ENCODE measurements around the gene ADAM15.
A peak's percentile ranks its signal among the peaks of the same experiment; 100 is the strongest.

Gene ADAM15

DNA sequence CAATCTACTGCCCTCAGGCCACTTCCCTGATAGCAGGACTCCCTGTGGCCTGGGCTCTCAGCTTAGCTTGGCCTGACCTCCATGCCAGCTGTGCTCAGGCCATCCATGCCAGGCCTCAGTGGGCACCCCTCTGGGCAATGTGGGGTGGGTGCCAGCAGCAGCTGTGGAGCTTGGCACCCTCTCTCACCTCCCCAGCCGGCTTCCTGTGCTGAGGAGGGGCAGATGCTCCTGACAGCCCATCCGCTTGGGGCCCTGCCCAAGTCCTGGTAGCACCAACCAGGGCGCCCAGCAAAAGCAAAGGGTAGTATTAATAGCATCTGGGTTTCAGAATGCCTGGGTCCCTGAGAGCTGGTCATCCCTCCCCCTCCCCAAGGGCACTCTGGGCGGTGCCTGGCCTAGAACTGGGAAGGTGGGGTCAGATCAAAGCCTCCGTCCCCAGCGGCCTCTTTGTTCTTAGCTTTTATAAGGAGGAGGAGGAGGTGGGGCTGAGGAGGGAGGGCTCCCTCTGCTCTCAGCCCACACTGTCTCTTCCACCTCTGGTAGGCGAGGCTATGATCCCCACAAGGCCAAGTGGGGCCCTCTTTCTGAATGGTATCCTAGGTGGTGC, 18.5 kb downstream of the ADAM15 start:
- no peak for DNase-seq
- H3K27me3 ChIP-seq (ENCODE audit: control insufficient read depth in 1 of 2, insufficient read depth in 1 of 2, low read length in 2 of 2): peaks cover 7 to 37% of the 10 kb centered on the region in 2 experiments

GRCh38 chr1:155070158-155070621, 19.1 kb downstream of the ADAM15 start:
- H4K91ac ChIP-seq (ENCODE audit: low read length): no peak overlapping the region
- H3K36me3 ChIP-seq (ENCODE audit: control insufficient read depth in 1 of 2, insufficient read depth in 2 of 2, low read depth in 1 of 2, low read length in 2 of 2): peaks cover 3 to 34% of the 10 kb centered on the region in 2 experiments
- H3K14ac ChIP-seq (ENCODE audit: low read length in 2 of 2): no peak overlapping the region
- H3K4ac ChIP-seq (ENCODE audit: low read depth in 1 of 2, low read length in 2 of 2): no peak overlapping the region
- H2BK15ac ChIP-seq (ENCODE audit: low read depth, poor library complexity, severe bottlenecking): no peak overlapping the region
- H3K4me1 ChIP-seq (ENCODE audit: control insufficient read depth, insufficient read depth, low read depth, low read length): peaks cover 17% of the 10 kb centered on the region
- no peaks in the 10 kb centered on the region for H3K9me3 ChIP-seq (ENCODE audit: control insufficient read depth, low read length)
- H3K23ac ChIP-seq (ENCODE audit: low read length in 2 of 2): peak overlapping the region in 1 of 2 experiments; percentile 85
- H4K8ac ChIP-seq (ENCODE audit: low read length): no peak overlapping the region
- no peak for DNase-seq
- H3K4me3 ChIP-seq (ENCODE audit: insufficient read depth in 1 of 2, low read depth in 1 of 2, low read length in 2 of 2): peak overlapping the region in 1 of 2 experiments; percentile 76
- no peak overlapping the region for H3K4me2 ChIP-seq (ENCODE audit: low read length, poor library complexity, severe bottlenecking)
- WGBS: 47% methylated on average over 24 of the region's 28 CpGs
- H2BK120ac ChIP-seq (ENCODE audit: low read depth, low read length): no peak overlapping the region
- H3K79me1 ChIP-seq (replicated peaks; ENCODE audit: low read length, poor library complexity, severe bottlenecking): peaks cover 6% of the 10 kb centered on the region
- peak overlapping the region in 1 of 2 experiments; percentile 26 for H2BK12ac ChIP-seq (ENCODE audit: low read length in 2 of 2)
- H2AK5ac ChIP-seq (ENCODE audit: low read length, severe bottlenecking): no peak overlapping the region
- H2AFZ ChIP-seq (ENCODE audit: low read depth, low read length): no peak overlapping the region
- H2BK5ac ChIP-seq (ENCODE audit: low read depth, low read length, poor library complexity, severe bottlenecking): no peak overlapping the region
- H3K27me3 ChIP-seq (ENCODE audit: control insufficient read depth in 1 of 2, insufficient read depth in 1 of 2, low read length in 2 of 2): peaks cover 13 to 43% of the 10 kb centered on the region in 2 experiments
- peak overlapping the region in 1 of 2 experiments; percentile 23 for H3K18ac ChIP-seq (ENCODE audit: low read depth in 1 of 2, low read length in 2 of 2)
- H3K9ac ChIP-seq (ENCODE audit: low read length): peak overlapping the region; percentile 90
- no peak overlapping the region for H3K27ac ChIP-seq (ENCODE audit: low read length, poor library complexity, severe bottlenecking)

More for the DNA sequence above, 18.5 kb downstream of the ADAM15 start:
- Histone ChIP-seq H3K4me3 (ENCODE audit: insufficient read depth in 1 of 2, low read depth in 1 of 2, low read length in 2 of 2) (no peak overlapping the region), H2BK15ac (ENCODE audit: low read depth, poor library complexity, severe bottlenecking) (no peak overlapping the region), H2AK5ac (ENCODE audit: low read length, severe bottlenecking) (no peak overlapping the region), H4K8ac (ENCODE audit: low read length) (no peak overlapping the region), H3K4ac (ENCODE audit: low read depth in 1 of 2, low read length in 2 of 2) (no peak overlapping the region), H3K4me2 (ENCODE audit: low read length, poor library complexity, severe bottlenecking) (no peak overlapping the region), H2BK120ac (ENCODE audit: low read depth, low read length) (no peak overlapping the region), H3K18ac (ENCODE audit: low read depth in 1 of 2, low read length in 2 of 2) (no peak overlapping the region), H2BK5ac (ENCODE audit: low read depth, low read length, poor library complexity, severe bottlenecking) (no peak overlapping the region), H3K36me3 (ENCODE audit: control insufficient read depth in 1 of 2, insufficient read depth in 2 of 2, low read depth in 1 of 2, low read length in 2 of 2) (peaks cover 3 to 34% of the 10 kb centered on the region in 2 experiments), H3K14ac (ENCODE audit: low read length in 2 of 2) (no peak overlapping the region), H4K91ac (ENCODE audit: low read length) (no peak overlapping the region), H3K27ac (ENCODE audit: low read length, poor library complexity, severe bottlenecking) (no peak overlapping the region), H3K9ac (ENCODE audit: low read length) (no peak overlapping the region), H2AFZ (ENCODE audit: low read depth, low read length) (no peak overlapping the region), H3K79me1 (replicated peaks; ENCODE audit: low read length, poor library complexity, severe bottlenecking) (peaks cover 12% of the 10 kb centered on the region), H3K23ac (ENCODE audit: low read length in 2 of 2) (no peak overlapping the region), H2BK12ac (ENCODE audit: low read length in 2 of 2) (no peak overlapping the region), H3K9me3 (ENCODE audit: control insufficient read depth, low read length) (no peaks in the 10 kb centered on the region), H3K4me1 (ENCODE audit: control insufficient read depth, insufficient read depth, low read depth, low read length) (peaks cover 20% of the 10 kb centered on the region)
- 93% methylated on average over 4 of the region's 7 CpGs for WGBS

DNA sequence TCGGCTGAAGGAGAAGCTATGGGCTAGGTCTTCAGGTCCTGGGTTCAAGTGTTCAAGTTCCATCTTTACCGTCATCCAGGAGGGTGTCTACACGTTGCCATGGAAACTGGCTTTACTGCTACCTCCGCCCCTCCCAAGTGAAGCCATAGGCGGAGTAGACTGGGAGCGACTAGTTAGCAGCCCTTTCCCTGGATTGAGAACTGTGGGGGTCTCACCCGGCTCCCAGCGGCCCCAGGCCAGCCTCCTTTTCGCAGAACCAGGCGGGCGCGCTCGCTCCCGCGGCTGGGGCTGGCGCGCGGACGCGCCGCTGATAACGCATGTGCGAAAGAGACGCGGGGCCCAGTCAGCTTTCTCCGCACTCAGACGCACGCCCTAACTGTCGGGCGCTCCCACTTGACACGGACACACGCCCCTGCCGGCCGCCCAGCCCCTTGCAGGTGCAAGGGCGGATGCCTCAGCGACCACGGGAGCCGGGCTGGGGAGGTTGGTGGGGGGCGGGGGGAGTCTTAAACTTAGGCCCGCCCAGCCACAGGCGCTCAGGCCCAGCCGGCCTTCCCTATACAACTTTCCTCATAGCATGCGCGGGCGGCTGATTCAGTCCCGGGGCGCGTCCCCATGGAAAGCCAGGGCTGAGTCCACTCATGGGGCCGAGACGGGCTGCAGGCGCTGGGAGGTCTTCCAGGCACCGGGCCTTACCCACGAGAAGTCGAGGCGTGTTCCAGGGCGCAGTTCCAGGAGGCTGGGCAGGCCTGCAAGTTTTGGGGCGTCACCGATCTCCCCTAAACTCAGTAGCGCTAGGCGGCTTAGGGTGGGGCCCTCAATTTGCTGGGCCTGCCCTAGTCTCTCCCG, 19.8 kb downstream of the ADAM15 start:
- Histone ChIP-seq H3K36me3 (ENCODE audit: control insufficient read depth in 1 of 2, insufficient read depth in 2 of 2, low read depth in 1 of 2, low read length in 2 of 2) (peaks cover 3 to 34% of the 10 kb centered on the region in 2 experiments), H2BK5ac (ENCODE audit: low read depth, low read length, poor library complexity, severe bottlenecking) (no peak overlapping the region), H2AFZ (ENCODE audit: low read depth, low read length) (peak overlapping the region; percentile 39), H3K9me3 (ENCODE audit: control insufficient read depth, low read length) (no peaks in the 10 kb centered on the region), H2BK15ac (ENCODE audit: low read depth, poor library complexity, severe bottlenecking) (peak overlapping the region; percentile 82), H3K79me1 (replicated peaks; ENCODE audit: low read length, poor library complexity, severe bottlenecking) (peaks cover 5% of the 10 kb centered on the region), H4K91ac (ENCODE audit: low read length) (peak overlapping the region; percentile 77), H3K18ac (ENCODE audit: low read depth in 1 of 2, low read length in 2 of 2) (peak overlapping the region in 1 of 2 experiments; percentile 23), H3K23ac (ENCODE audit: low read length in 2 of 2) (no peak overlapping the region), H3K4ac (ENCODE audit: low read depth in 1 of 2, low read length in 2 of 2) (no peak overlapping the region), H3K9ac (ENCODE audit: low read length) (peak overlapping the region; percentile 90), H3K14ac (ENCODE audit: low read length in 2 of 2) (no peak overlapping the region), H2BK120ac (ENCODE audit: low read depth, low read length) (no peak overlapping the region), H2BK12ac (ENCODE audit: low read length in 2 of 2) (peak overlapping the region in 1 of 2 experiments; percentile 26), H3K4me2 (ENCODE audit: low read length, poor library complexity, severe bottlenecking) (peak overlapping the region; percentile 85), H3K27ac (ENCODE audit: low read length, poor library complexity, severe bottlenecking) (no peak overlapping the region), H2AK5ac (ENCODE audit: low read length, severe bottlenecking) (no peak overlapping the region), H3K4me1 (ENCODE audit: control insufficient read depth, insufficient read depth, low read depth, low read length) (peaks cover 16% of the 10 kb centered on the region), H4K8ac (ENCODE audit: low read length) (no peak overlapping the region), H3K27me3 (ENCODE audit: control insufficient read depth in 1 of 2, insufficient read depth in 1 of 2, low read length in 2 of 2) (peaks cover 17 to 46% of the 10 kb centered on the region in 2 experiments), H3K4me3 (ENCODE audit: insufficient read depth in 1 of 2, low read depth in 1 of 2, low read length in 2 of 2) (peak overlapping the region; percentile 34 to 76)
- 8% methylated on average over 43 of the region's 61 CpGs for WGBS
- peak; percentile 73 for DNase-seq

- peaks cover 16% of the 10 kb centered on the region for H3K4me1 ChIP-seq (ENCODE audit: control insufficient read depth, insufficient read depth, low read depth, low read length)
- H3K9ac ChIP-seq (ENCODE audit: low read length): peak overlapping the region; percentile 90
- no peak overlapping the region for H3K18ac ChIP-seq (ENCODE audit: low read depth in 1 of 2, low read length in 2 of 2)
- H3K4ac ChIP-seq (ENCODE audit: low read depth in 1 of 2, low read length in 2 of 2): no peak overlapping the region
- peak; percentile 18 for DNase-seq
- peaks cover 17 to 46% of the 10 kb centered on the region in 2 experiments for H3K27me3 ChIP-seq (ENCODE audit: control insufficient read depth in 1 of 2, insufficient read depth in 1 of 2, low read length in 2 of 2)
- H4K91ac ChIP-seq (ENCODE audit: low read length): no peak overlapping the region
- H2BK5ac ChIP-seq (ENCODE audit: low read depth, low read length, poor library complexity, severe bottlenecking): no peak overlapping the region
- no peak overlapping the region for H3K27ac ChIP-seq (ENCODE audit: low read length, poor library complexity, severe bottlenecking)
- WGBS: 13% methylated on average over 14 of the region's 14 CpGs
- no peak overlapping the region for H2AFZ ChIP-seq (ENCODE audit: low read depth, low read length)
- no peak overlapping the region for H3K4me2 ChIP-seq (ENCODE audit: low read length, poor library complexity, severe bottlenecking)
- no peak overlapping the region for H2AK5ac ChIP-seq (ENCODE audit: low read length, severe bottlenecking)
- H2BK120ac ChIP-seq (ENCODE audit: low read depth, low read length): no peak overlapping the region
- H3K9me3 ChIP-seq (ENCODE audit: control insufficient read depth, low read length): no peaks in the 10 kb centered on the region
- no peak overlapping the region for H2BK15ac ChIP-seq (ENCODE audit: low read depth, poor library complexity, severe bottlenecking)
- no peak overlapping the region for H3K14ac ChIP-seq (ENCODE audit: low read length in 2 of 2)
- peak overlapping the region in 1 of 2 experiments; percentile 76 for H3K4me3 ChIP-seq (ENCODE audit: insufficient read depth in 1 of 2, low read depth in 1 of 2, low read length in 2 of 2)
- H2BK12ac ChIP-seq (ENCODE audit: low read length in 2 of 2): no peak overlapping the region
- peaks cover 3 to 28% of the 10 kb centered on the region in 2 experiments for H3K36me3 ChIP-seq (ENCODE audit: control insufficient read depth in 1 of 2, insufficient read depth in 2 of 2, low read depth in 1 of 2, low read length in 2 of 2)
- H3K23ac ChIP-seq (ENCODE audit: low read length in 2 of 2): no peak overlapping the region
- H4K8ac ChIP-seq (ENCODE audit: low read length): no peak overlapping the region
- peaks cover 3% of the 10 kb centered on the region for H3K79me1 ChIP-seq (replicated peaks; ENCODE audit: low read length, poor library complexity, severe bottlenecking)
Measured at GRCh38 chr1:155071701-155072100, 20.6 kb downstream of the ADAM15 start.
